H9 (cell line): Measurements from ENCODE around the gene B9D2. TPM values are rescaled to one million over a fixed set of nuclear protein-coding genes. Genes with fewer than 3 reads are reported as not detected.

Source experiments
- DNase-seq: peaks from one replicate; pipeline ENCODE4 v3.0.0-alpha.2; 2017
- H2AFZ ChIP-seq: one replicate; pipeline ENCODE4 v1.6.1; 2013; ENCODE audit warnings: mild to moderate bottlenecking, low read length, control low read depth, moderate library complexity
- H2AK5ac ChIP-seq: 2 replicates; pipeline ENCODE4 v1.6.1; 2013; ENCODE audit warnings: low read length, control low read depth, mixed read lengths; ENCODE audit not compliant: insufficient read length
- H2BK120ac ChIP-seq: one replicate; pipeline ENCODE4 v1.6.1; 2013; ENCODE audit warnings: low read depth, mild to moderate bottlenecking, low read length, control low read depth, inconsistent platforms; ENCODE audit not compliant: poor library complexity, severe bottlenecking
- H2BK12ac ChIP-seq: 2 replicates; pipeline ENCODE4 v1.6.1; 2013; ENCODE audit warnings: low read length, control low read depth, mixed read lengths, low read depth; ENCODE audit not compliant: insufficient read length
- H2BK15ac ChIP-seq: 2 replicates; pipeline ENCODE4 v1.6.1; 2013; ENCODE audit warnings: low read depth, low read length, control low read depth
- H2BK20ac ChIP-seq: one replicate; pipeline ENCODE4 v1.6.1; 2013; ENCODE audit warnings: low read depth, mild to moderate bottlenecking, low read length, control low read depth, inconsistent platforms; ENCODE audit not compliant: poor library complexity, severe bottlenecking
- H2BK5ac ChIP-seq: 2 replicates; pipeline ENCODE4 v1.6.1; 2013; ENCODE audit warnings: low read length, control low read depth, mixed read lengths; ENCODE audit not compliant: insufficient read length
- H3K14ac ChIP-seq: 2 replicates; pipeline ENCODE4 v1.6.1; 2013; ENCODE audit warnings: low read length, control low read depth; ENCODE audit not compliant: insufficient read depth
- H3K18ac ChIP-seq: 2 replicates; pipeline ENCODE4 v1.6.1; 2013; ENCODE audit warnings: low read depth, mild to moderate bottlenecking, mixed read lengths, low read length, control low read depth; ENCODE audit not compliant: insufficient read length
- H3K23ac ChIP-seq: 2 replicates; pipeline ENCODE4 v1.6.1; 2013; ENCODE audit warnings: low read length, control low read depth, mixed read lengths, low read depth; ENCODE audit not compliant: insufficient read length
- H3K23me2 ChIP-seq: 2 replicates; pipeline ENCODE4 v1.6.1; 2013; ENCODE audit warnings: low read depth, mild to moderate bottlenecking, mixed read lengths, low read length, control low read depth; ENCODE audit not compliant: insufficient read length, poor library complexity, severe bottlenecking
- H3K27ac ChIP-seq: 2 replicates; pipeline ENCODE4 v1.5.1; 2013; ENCODE audit warnings: low read length, control low read depth, mixed read lengths, low read depth; ENCODE audit not compliant: insufficient read length
- H3K27me3 ChIP-seq: 2 replicates; pipeline ENCODE4 v1.6.1; 2013; ENCODE audit warnings: low read length, control low read depth, inconsistent platforms; ENCODE audit not compliant: insufficient read depth
- H3K4ac ChIP-seq: 2 replicates; pipeline ENCODE4 v1.6.1; 2013; ENCODE audit warnings: low read depth, mild to moderate bottlenecking, control low read depth, inconsistent platforms, low read length, moderate library complexity
- H3K4me1 ChIP-seq: 2 replicates; pipeline ENCODE4 v1.6.1; 2013; ENCODE audit warnings: low read length, control low read depth, inconsistent platforms; ENCODE audit not compliant: insufficient read depth
- H3K4me2 ChIP-seq: 2 replicates; pipeline ENCODE4 v1.6.1; 2013; ENCODE audit warnings: low read length, control low read depth, mixed read lengths; ENCODE audit not compliant: insufficient read length, insufficient read depth
- H3K56ac ChIP-seq: 2 replicates; pipeline ENCODE4 v1.6.1; 2013; ENCODE audit warnings: low read depth, mild to moderate bottlenecking, mixed read lengths, low read length, control low read depth; ENCODE audit not compliant: insufficient read length
- H3K79me1 ChIP-seq: 2 replicates; pipeline ENCODE4 v1.6.1; 2013; ENCODE audit warnings: low read depth, mild to moderate bottlenecking, moderate library complexity, low read length, control low read depth, inconsistent platforms; ENCODE audit not compliant: insufficient read depth, poor library complexity, severe bottlenecking
- H3K79me2 ChIP-seq: 2 replicates; pipeline ENCODE4 v1.6.1; 2013; ENCODE audit warnings: low read length, control low read depth, inconsistent platforms; ENCODE audit not compliant: insufficient read depth
- H3K9ac ChIP-seq: 2 replicates; pipeline ENCODE4 v1.6.1; 2013; ENCODE audit warnings: low read length, control low read depth, mixed read lengths; ENCODE audit not compliant: insufficient read length; ENCODE audit errors: extremely low read depth
- H3K9me3 ChIP-seq: one replicate; pipeline ENCODE4 v1.6.1; 2013; ENCODE audit warnings: low read depth, low read length, inconsistent platforms; ENCODE audit not compliant: control insufficient read depth
- H3T11ph ChIP-seq: one replicate; pipeline ENCODE4 v1.6.1; 2013; ENCODE audit warnings: mild to moderate bottlenecking, low read length, control low read depth, inconsistent platforms
- H4K20me1 ChIP-seq: one replicate; pipeline ENCODE4 v1.6.1; 2013; ENCODE audit not compliant: control insufficient read depth, insufficient read length, insufficient read depth
- H4K5ac ChIP-seq: 2 replicates; pipeline ENCODE4 v1.6.1; 2013; ENCODE audit warnings: low read depth, mild to moderate bottlenecking, mixed read lengths, low read length, control low read depth; ENCODE audit not compliant: insufficient read length
- H4K8ac ChIP-seq: replicated peaks from 2 replicates; pipeline ENCODE4 v1.6.1; 2013; ENCODE audit warnings: low read length, control low read depth, mixed read lengths, low read depth; ENCODE audit not compliant: insufficient read length
- H4K91ac ChIP-seq: 2 replicates; pipeline ENCODE4 v1.6.1; 2013; ENCODE audit warnings: low read depth, mild to moderate bottlenecking, moderate library complexity, mixed read lengths, low read length, control low read depth; ENCODE audit not compliant: insufficient read length
- H3K27ac Mint-ChIP-seq, 3 experiments: 2 replicates in 2 of 3; 3 replicates in 1 of 3; pipeline ENCODE4 v1.8.0; 2020 to 2021; ENCODE audit warnings: mixed read lengths in 3 of 3, mild to moderate bottlenecking in 1 of 3, moderate library complexity in 1 of 3
- H3K27me3 Mint-ChIP-seq: 2 replicates; pipeline ENCODE4 v1.8.0; 2021; ENCODE audit warnings: low read depth, mild to moderate bottlenecking, moderate library complexity, mixed read lengths
- H3K36me3 Mint-ChIP-seq, 3 experiments: 2 replicates in 2 of 3; 3 replicates in 1 of 3; pipeline ENCODE4 v1.8.0; 2020 to 2021; ENCODE audit warnings: low read depth in 3 of 3, mixed read lengths in 3 of 3; ENCODE audit not compliant: insufficient read depth in 1 of 3
- H3K4me1 Mint-ChIP-seq, 2 experiments: 2 replicates each; pipeline ENCODE4 v1.8.0; 2020; ENCODE audit warnings: mixed read lengths in 2 of 2
- H3K4me3 Mint-ChIP-seq, 2 experiments: 2 replicates in 1 of 2; 3 replicates in 1 of 2; pipeline ENCODE4 v1.8.0; 2020 to 2021; ENCODE audit warnings: mild to moderate bottlenecking in 2 of 2, mixed read lengths in 2 of 2, moderate library complexity in 1 of 2
- H3K9me3 Mint-ChIP-seq, 2 experiments: 2 replicates in 1 of 2; 3 replicates in 1 of 2; pipeline ENCODE4 v1.8.0; 2020; ENCODE audit warnings: mild to moderate bottlenecking in 2 of 2, mixed read lengths in 2 of 2, moderate library complexity in 1 of 2
- CTCF ChIP-seq: fragments of 200-600 bp; sonication (generic); conservative IDR thresholded peaks from 3 replicates; pipeline ENCODE4 v1.8.0; 2021; ENCODE audit warnings: antibody characterized with exemption, mild to moderate bottlenecking
- WGBS: extraction: QIAGEN DNeasy Blood & Tissue Kit; methylation state at CpG from one replicate; pipeline ENCODE4 v1.1.7; 2013; ENCODE audit warnings: missing lambda C conversion rate, low lambda C conversion rate, mixed read lengths; ENCODE audit not compliant: insufficient read length; ENCODE audit errors: extremely low coverage; 5-methylcytosine and 5-hydroxymethylcytosine counted together
- total RNA-seq: library from RNA; stranded (reverse); gene quantifications from 2 replicates; pipeline ENCODE4 v1.2.1, GENCODE V29; 2021

The B9D2 gene
- total RNA-seq, 1 experiment from 2014 or later, result 4.8 TPM

DNA sequence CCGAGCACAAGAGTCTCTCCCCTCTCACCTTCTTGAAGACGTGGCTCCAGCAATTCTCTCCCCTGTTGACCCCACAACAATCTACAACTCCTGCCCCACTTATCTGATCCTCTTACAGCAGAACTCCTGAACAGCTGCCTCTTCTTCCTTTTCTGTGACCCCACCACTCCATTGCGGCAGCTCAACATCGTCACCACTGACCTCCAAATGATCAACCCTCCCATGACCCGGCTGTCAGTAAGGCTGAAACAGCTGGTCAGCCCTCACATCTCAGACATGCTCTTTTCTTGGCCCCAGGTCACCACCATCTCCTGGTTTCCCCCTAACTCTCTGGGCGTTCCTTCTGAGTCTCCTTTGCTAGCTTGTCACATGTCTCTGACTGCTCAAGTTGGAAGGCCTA is 31.4 kb upstream of the B9D2 start:
- Histone ChIP-seq H3K9ac (no peak overlapping the region), H3K23me2 (peaks cover 9% of the 10 kb centered on the region), H4K91ac (no peak overlapping the region), H3K4me2 (no peak overlapping the region), H3K79me1 (peaks cover 6% of the 10 kb centered on the region), H3K56ac (no peak overlapping the region), H3K79me2 (no peaks in the 10 kb centered on the region), H4K8ac (no peak overlapping the region), H3K18ac (no peak overlapping the region), H2AFZ (no peak overlapping the region), H3K9me3 (no peaks in the 10 kb centered on the region), H4K5ac (no peak overlapping the region), H3K23ac (no peak overlapping the region), H3K27ac (no peak overlapping the region), H3K27me3 (no peaks in the 10 kb centered on the region), H2BK120ac (no peak overlapping the region), H2BK12ac (no peak overlapping the region), H2BK15ac (no peak overlapping the region), H3K4me1 (no peaks in the 10 kb centered on the region), H2AK5ac (no peak overlapping the region), H3K14ac (no peak overlapping the region), H4K20me1 (no peaks in the 10 kb centered on the region), H2BK20ac (no peak overlapping the region), H3K4ac (no peak overlapping the region), H3T11ph (no peak overlapping the region), H2BK5ac (no peak overlapping the region)
- Mint-ChIP-seq H3K27me3 (no peaks in the 10 kb centered on the region; the same call in 1 of the 2 replicates), H3K9me3 (no peaks in the 10 kb centered on the region; a peak in 1 of 5 replicates), H3K27ac (peak overlapping the region; percentile 6 to 57 (median 22); a peak in 5 of 7 replicates), H3K4me3 (peak overlapping the region; percentile 73 to 99; a peak in 4 of 5 replicates), H3K36me3 (peaks cover 0 to 30% (median 15%) of the 10 kb centered on the region in 3 experiments; a peak in 5 of 7 replicates), H3K4me1 (peaks cover 21 to 24% of the 10 kb centered on the region in 2 experiments)
- WGBS, result no CpG with 5 or more reads among the region's 6 CpGs
- TF ChIP-seq CTCF, result no peak
- no peak for DNase-seq
